ENCODE data around the gene BLOC1S1. TPM values are rescaled to one million over a fixed set of nuclear protein-coding genes. Genes with fewer than 3 reads are reported as not detected.

BLOC1S1 gene
- total and polyA plus RNA-seq, 9 of the 15 experiments (the other 6 are each of a cell fraction or from before 2014, with no cell fraction given): 75.2 to 161 (median 98.8) TPM

GRCh38 chr12:55673638-55674037 lies 42.2 kb upstream of the BLOC1S1 start:
- Histone ChIP-seq H4K20me1 (replicated peaks; ENCODE audit: control insufficient read depth, insufficient read depth, low read length) (no peaks in the 10 kb centered on the region), H3K9ac (ENCODE audit: insufficient read depth in 1 of 2, low read depth in 2 of 2, low read length in 2 of 2) (no peak overlapping the region), H3K27ac (ENCODE audit: extremely low read depth, low read depth, low read length) (no peak overlapping the region), H3K9me1 (ENCODE audit: control insufficient read depth, insufficient read depth, low read length) (no peaks in the 10 kb centered on the region), H3K4me3 (no peak overlapping the region), H3K4me1 (replicated peaks in 1 of 2; ENCODE audit: control insufficient read depth in 2 of 2, insufficient read depth in 2 of 2, low read length in 2 of 2) (no peaks in the 10 kb centered on the region), H3K4me2 (ENCODE audit: insufficient read depth, low read length) (no peak overlapping the region), H3K9me3 (replicated peaks; ENCODE audit: control insufficient read depth, insufficient read depth, low read depth, low read length) (no peaks in the 10 kb centered on the region), H2AFZ (ENCODE audit: low read depth, low read length) (no peak overlapping the region), H3K27me3 (ENCODE audit: control insufficient read depth in 2 of 2, insufficient read depth in 2 of 2, low read length in 2 of 2) (peaks cover 2 to 4% of the 10 kb centered on the region in 2 experiments; a peak in 4 of 5 replicates), H3K36me3 (ENCODE audit: control insufficient read depth, insufficient read depth, low read length) (no peaks in the 10 kb centered on the region), H3K79me2 (ENCODE audit: control insufficient read depth, insufficient read depth, low read length) (no peaks in the 10 kb centered on the region)
- ChIA-PET POLR2A (interaction anchor here (0.7 to 1.1 kb wide), 3 partner anchors 10 to 154 kb away, joined by 3 read pairs; no protein-coding TSS in a partner anchor), CTCF (ENCODE audit: low intra/inter-chr PET ratio) (no interaction called here)
- TF ChIP-seq CHD4 (IDR thresholded peaks at IDR 0.05; ENCODE audit: insufficient read depth, insufficient replicate concordance, low read depth, low read length, poor library complexity, severe bottlenecking) (no peak), HNRNPH1 (optimal IDR thresholded peaks at IDR 0.05; ENCODE audit: low read depth, low read length) (no peak), ZNF197 (CRISPR knock-in tag; IDR thresholded peaks at IDR 0.05; ENCODE audit: low read depth) (no peak)
- no TSS peak for BruUV-seq (replicated peaks)
- intact Hi-C loops (cut with micrococcal nuclease): no loop called here
- DNase-seq (ENCODE audit: extremely low read depth in 1 of 4, low spot score in 3 of 4) (no peak), FAIRE-seq (no peak), ATAC-seq (no peak)
- in situ Hi-C loops (cut with MboI): no loop called here

- Histone ChIP-seq H3K36me3 (ENCODE audit: control insufficient read depth, insufficient read depth, low read length) (no peaks in the 10 kb centered on the region), H3K4me1 (replicated peaks in 1 of 2; ENCODE audit: control insufficient read depth in 2 of 2, insufficient read depth in 2 of 2, low read length in 2 of 2) (no peaks in the 10 kb centered on the region), H3K27me3 (ENCODE audit: control insufficient read depth in 2 of 2, insufficient read depth in 2 of 2, low read length in 2 of 2) (peaks cover 2 to 17% of the 10 kb centered on the region in 2 experiments; a peak in 4 of 5 replicates), H3K27ac (ENCODE audit: extremely low read depth, low read depth, low read length) (no peak overlapping the region), H3K9me1 (ENCODE audit: control insufficient read depth, insufficient read depth, low read length) (no peaks in the 10 kb centered on the region), H3K4me3 (no peak overlapping the region), H3K4me2 (ENCODE audit: insufficient read depth, low read length) (no peak overlapping the region), H2AFZ (ENCODE audit: low read depth, low read length) (no peak overlapping the region), H3K79me2 (ENCODE audit: control insufficient read depth, insufficient read depth, low read length) (no peaks in the 10 kb centered on the region), H4K20me1 (replicated peaks; ENCODE audit: control insufficient read depth, insufficient read depth, low read length) (no peaks in the 10 kb centered on the region), H3K9ac (ENCODE audit: insufficient read depth in 1 of 2, low read depth in 2 of 2, low read length in 2 of 2) (no peak overlapping the region), H3K9me3 (replicated peaks; ENCODE audit: control insufficient read depth, insufficient read depth, low read depth, low read length) (no peaks in the 10 kb centered on the region)
- BruUV-seq (replicated peaks): no TSS peak
- intact Hi-C loops (cut with micrococcal nuclease): no loop called here
- ChIA-PET CTCF (ENCODE audit: low intra/inter-chr PET ratio) (no interaction called here), POLR2A (no interaction called here)
- no peak for ATAC-seq
- 3% methylated on average over 8 of the region's 8 CpGs for WGBS (ENCODE audit: insufficient coverage, low coverage, missing lambda C conversion rate)
- in situ Hi-C loops (cut with MboI): no loop called here
- DNase-seq (ENCODE audit: extremely low read depth in 1 of 4, low spot score in 3 of 4): no peak
- no peak for FAIRE-seq
- TF ChIP-seq, protein P1, sequence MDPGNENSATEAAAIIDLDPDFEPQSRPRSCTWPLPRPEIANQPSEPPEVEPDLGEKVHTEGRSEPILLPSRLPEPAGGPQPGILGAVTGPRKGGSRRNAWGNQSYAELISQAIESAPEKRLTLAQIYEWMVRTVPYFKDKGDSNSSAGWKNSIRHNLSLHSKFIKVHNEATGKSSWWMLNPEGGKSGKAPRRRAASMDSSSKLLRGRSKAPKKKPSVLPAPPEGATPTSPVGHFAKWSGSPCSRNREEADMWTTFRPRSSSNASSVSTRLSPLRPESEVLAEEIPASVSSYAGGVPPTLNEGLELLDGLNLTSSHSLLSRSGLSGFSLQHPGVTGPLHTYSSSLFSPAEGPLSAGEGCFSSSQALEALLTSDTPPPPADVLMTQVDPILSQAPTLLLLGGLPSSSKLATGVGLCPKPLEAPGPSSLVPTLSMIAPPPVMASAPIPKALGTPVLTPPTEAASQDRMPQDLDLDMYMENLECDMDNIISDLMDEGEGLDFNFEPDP (CRISPR knock-in tag; IDR thresholded peaks at IDR 0.05): no peak
- TF ChIP-seq FOXP1 (CRISPR knock-in tag; IDR thresholded peaks at IDR 0.05): no peak
- no peak for TF ChIP-seq ZKSCAN8 (CRISPR knock-in tag; IDR thresholded peaks at IDR 0.05)
- TF ChIP-seq POLR2A (conservative IDR thresholded peaks at IDR 0.05): no peak
- TF ChIP-seq SMARCC2 (IDR thresholded peaks at IDR 0.05; ENCODE audit: low read depth): no peak
- TF ChIP-seq ESRRB (CRISPR knock-in tag; IDR thresholded peaks at IDR 0.05; ENCODE audit: borderline replicate concordance): no peak
- TF ChIP-seq TCF7 (IDR thresholded peaks at IDR 0.05; ENCODE audit: borderline replicate concordance): no peak
- no peak for TF ChIP-seq HOXB6 (CRISPR knock-in tag; IDR thresholded peaks at IDR 0.05; ENCODE audit: borderline replicate concordance)
- no peak for TF ChIP-seq GTF2F1 (IDR thresholded peaks at IDR 0.05; ENCODE audit: low read depth, low read length)
- TF ChIP-seq RBFOX2 (IDR thresholded peaks at IDR 0.05; ENCODE audit: low read depth, low read length): no peak
Measured at GRCh38 chr12:55675666-55676065, 40.2 kb upstream of the BLOC1S1 start.
